Measurements from ENCODE around the gene LRRC2. TPM values are rescaled to one million over a fixed set of nuclear protein-coding genes. Genes with fewer than 3 reads are reported as not detected.

The LRRC2 gene
- total and polyA plus RNA-seq, 4 experiments from 2014 or later: 0.09 to 1.0 (median 0.50) TPM; not detected in 1

Other genes with a start within 250 kb of the LRRC2 start
- 10 to 100 TPM; 16.3 to 18.4 TPM for gene CCR2, start 212.2 kb downstream of the LRRC2 start, total RNA-seq
- gene CCR2, start 212.2 kb downstream of the LRRC2 start, polyA plus RNA-seq: 10 to 100 TPM; 39.7 to 64.7 TPM
- gene CCR5, start 195.4 kb downstream of the LRRC2 start, total RNA-seq: 1 to 10 TPM; 6.8 to 6.9 TPM
- gene CCR5, start 195.4 kb downstream of the LRRC2 start, polyA plus RNA-seq: 1 to 10 TPM in 1 of 2 donors, under 1 TPM in 1; 0.59 to 5.5 TPM
- 1 to 10 TPM in 1 of 2 experiments, under 1 TPM in 1; 0.58 to 1.8 TPM for gene CCRL2, start 159.0 kb downstream of the LRRC2 start, total RNA-seq
- gene CCRL2, start 159.0 kb downstream of the LRRC2 start, polyA plus RNA-seq: under 1 TPM; 0.39 to 0.98 TPM
- not detected for gene LTF, start 101.4 kb downstream of the LRRC2 start, total RNA-seq
- not detected for gene LTF, start 101.4 kb downstream of the LRRC2 start, polyA plus RNA-seq
- not detected for gene RTP3, start 68.3 kb downstream of the LRRC2 start, total RNA-seq
- not detected for gene RTP3, start 68.3 kb downstream of the LRRC2 start, polyA plus RNA-seq
- gene FAM240A, start 46.2 kb upstream of the LRRC2 start, total RNA-seq: not detected
- gene FAM240A, start 46.2 kb upstream of the LRRC2 start, polyA plus RNA-seq: not detected
- gene ALS2CL, start 127.4 kb upstream of the LRRC2 start, total RNA-seq: 10 to 100 TPM; 26.3 to 29.8 TPM
- 1 to 10 TPM; 3.2 to 6.8 TPM for gene ALS2CL, start 127.4 kb upstream of the LRRC2 start, polyA plus RNA-seq
- gene TMIE, start 135.1 kb upstream of the LRRC2 start, total RNA-seq: 1 to 10 TPM; 3.1 to 3.3 TPM
- 1 to 10 TPM in 1 of 2 donors, under 1 TPM in 1; 0.70 to 2.3 TPM for gene TMIE, start 135.1 kb upstream of the LRRC2 start, polyA plus RNA-seq
- gene PRSS50, start 151.6 kb upstream of the LRRC2 start, total RNA-seq: not detected
- not detected for gene PRSS50, start 151.6 kb upstream of the LRRC2 start, polyA plus RNA-seq

Data from CD4-positive, alpha-beta memory T cell (primary cell).